ENCODE measurements around the gene ATP13A2. TPM values are rescaled to one million over a fixed set of nuclear protein-coding genes. Genes with fewer than 3 reads are reported as not detected.

ATP13A2 gene
- total RNA-seq, 2 experiments from 2014 or later: 30.7 to 32.0 TPM

DNA sequence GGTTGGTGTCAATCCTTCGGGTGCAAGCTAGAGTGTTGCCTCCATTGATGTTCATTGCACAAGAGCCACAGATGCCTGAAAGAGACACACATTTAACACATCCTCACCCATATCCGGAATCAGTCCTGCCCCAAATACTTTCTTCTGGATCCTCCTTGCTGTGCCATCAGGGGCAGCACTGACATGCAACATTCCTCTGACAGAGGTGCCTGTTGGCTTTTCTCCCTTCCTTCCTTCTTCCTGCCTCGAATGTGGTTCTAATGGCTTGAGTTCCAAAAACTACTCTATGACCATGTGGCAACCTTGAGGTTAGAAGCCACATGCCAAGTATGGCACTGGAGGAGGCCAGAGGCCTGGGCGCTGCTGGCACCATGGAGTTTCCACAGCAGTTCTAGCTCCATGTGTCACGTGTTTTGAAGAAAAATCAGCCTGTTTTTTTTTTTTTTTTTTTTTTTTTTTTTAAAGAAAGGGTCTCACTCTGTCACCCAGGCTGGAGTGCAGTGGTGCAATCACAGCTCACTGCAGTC, 17.0 kb upstream of the ATP13A2 start:
- Mint-ChIP-seq H3K36me3 (ENCODE audit: low read depth) (peaks cover 35% of the 10 kb centered on the region), H3K27me3 (no peaks in the 10 kb centered on the region), H3K4me1 (no peaks in the 10 kb centered on the region), H3K4me3 (no peak overlapping the region), H3K9me3 (ENCODE audit: low read depth) (no peaks in the 10 kb centered on the region), H3K27ac (no peak overlapping the region)
- ATAC-seq (no peak), DNase-seq (no peak)
- ChIA-PET CTCF (interaction anchor here (0.9 kb wide), 1 partner anchor 16 kb away, joined by 3 read pairs; no protein-coding TSS in a partner anchor), POLR2A (no interaction called here)
- intact Hi-C loops (cut with DNase I, micrococcal nuclease): no loop called here

DNA sequence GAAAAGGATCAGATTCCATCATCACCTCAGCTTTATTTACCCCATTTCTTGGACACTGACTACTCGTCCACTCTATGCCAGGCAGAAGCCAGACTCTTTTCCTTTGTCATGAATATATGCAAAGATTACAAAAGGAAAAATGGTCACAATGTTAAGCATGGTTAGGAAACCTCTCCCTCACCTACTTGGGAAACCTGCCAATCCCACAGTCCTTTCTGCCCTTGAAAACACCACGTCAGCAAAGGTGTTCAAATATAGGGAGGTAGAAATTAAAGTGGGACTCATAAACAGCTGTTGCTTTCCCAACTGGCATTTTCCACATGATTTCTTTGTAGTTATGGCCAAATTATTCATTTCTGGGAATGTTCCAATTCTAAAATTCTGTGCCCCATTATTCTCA, 16.2 kb upstream of the ATP13A2 start:
- ATAC-seq (no peak), DNase-seq (no peak)
- Mint-ChIP-seq H3K4me1 (no peaks in the 10 kb centered on the region), H3K4me3 (no peak overlapping the region), H3K27me3 (no peaks in the 10 kb centered on the region), H3K36me3 (ENCODE audit: low read depth) (peaks cover 30% of the 10 kb centered on the region), H3K27ac (no peak overlapping the region), H3K9me3 (ENCODE audit: low read depth) (no peaks in the 10 kb centered on the region)
- intact Hi-C loops (cut with DNase I, micrococcal nuclease): no loop called here
- ChIA-PET CTCF (interaction anchor here (0.9 kb wide), 1 partner anchor 17 kb away, joined by 3 read pairs; no protein-coding TSS in a partner anchor), POLR2A (no interaction called here)

DNA sequence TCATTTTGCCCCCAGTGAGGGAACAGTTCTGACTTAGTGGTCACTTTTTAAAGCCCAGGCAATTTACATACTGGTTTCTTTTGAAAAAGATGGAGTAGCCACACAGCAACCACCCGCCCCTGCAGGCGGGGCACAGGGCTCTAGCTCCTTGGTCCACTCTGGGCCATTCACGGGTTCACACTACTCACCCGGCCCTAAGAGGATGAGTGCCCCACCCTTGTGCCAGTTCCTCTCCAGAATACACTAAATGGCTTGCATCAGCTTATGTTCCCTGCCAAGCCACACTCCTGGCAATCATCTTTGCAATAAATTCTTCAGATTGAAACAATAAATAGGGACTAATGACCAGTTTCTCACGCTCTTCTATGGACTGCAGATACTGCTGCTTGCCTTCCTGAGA, 15.7 kb upstream of the ATP13A2 start:
- H3K9me3 Mint-ChIP-seq (ENCODE audit: low read depth): no peaks in the 10 kb centered on the region
- H3K36me3 Mint-ChIP-seq (ENCODE audit: low read depth): peaks cover 27% of the 10 kb centered on the region
- no peak overlapping the region for H3K27ac Mint-ChIP-seq
- no peaks in the 10 kb centered on the region for H3K4me1 Mint-ChIP-seq
- H3K27me3 Mint-ChIP-seq: no peaks in the 10 kb centered on the region
- ChIA-PET CTCF (interaction anchor here (0.6 kb wide), 1 partner anchor 18 kb away, joined by 3 read pairs; no protein-coding TSS in a partner anchor), POLR2A (no interaction called here)
- ATAC-seq (no peak), DNase-seq (no peak)
- intact Hi-C loops (cut with DNase I, micrococcal nuclease): no loop called here
- H3K4me3 Mint-ChIP-seq: no peak overlapping the region

DNA sequence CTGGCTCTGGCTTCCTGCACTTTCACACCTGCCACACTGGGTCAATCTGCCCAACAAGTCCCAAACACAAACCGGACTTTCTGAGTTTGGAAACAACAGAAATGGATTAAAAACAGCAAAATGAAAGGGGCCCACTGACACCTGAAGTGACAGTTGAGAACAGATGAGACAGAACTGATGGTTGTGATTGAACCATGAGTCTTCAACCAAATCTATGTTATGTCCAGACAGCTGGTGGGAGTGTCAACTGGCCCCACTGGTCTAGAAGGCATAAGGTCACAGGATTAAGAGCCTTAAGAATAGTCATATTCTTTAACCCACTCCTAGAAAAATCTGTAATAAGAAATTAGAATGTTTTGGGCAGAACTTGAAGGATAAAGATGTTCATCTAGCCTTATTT, 13.0 kb upstream of the ATP13A2 start:
- ATAC-seq: no peak
- intact Hi-C loops (cut with DNase I, micrococcal nuclease): no loop called here
- Mint-ChIP-seq H3K27me3 (no peaks in the 10 kb centered on the region), H3K4me1 (no peaks in the 10 kb centered on the region), H3K4me3 (no peak overlapping the region), H3K36me3 (ENCODE audit: low read depth) (peaks cover 29% of the 10 kb centered on the region), H3K9me3 (ENCODE audit: low read depth) (no peaks in the 10 kb centered on the region), H3K27ac (no peak overlapping the region)
- POLR2A ChIA-PET: no interaction called here
- CTCF ChIA-PET: interaction anchor here (1.0 to 2.6 kb wide), 2 partner anchors 12 to 21 kb away, joined by 5 to 10 read pairs; no protein-coding TSS in a partner anchor
- DNase-seq: no peak

GRCh38 chr1:17023573-17023972, 11.8 kb upstream of the ATP13A2 start:
- H3K4me1 Mint-ChIP-seq: peaks cover 8% of the 10 kb centered on the region
- no peak overlapping the region for H3K4me3 Mint-ChIP-seq
- no peaks in the 10 kb centered on the region for H3K27me3 Mint-ChIP-seq
- intact Hi-C loops (cut with DNase I, micrococcal nuclease): no loop called here
- DNase-seq (no peak), ATAC-seq (no peak)
- H3K27ac Mint-ChIP-seq: no peak overlapping the region
- ChIA-PET CTCF (interaction anchor here (0.7 to 2.6 kb wide), 5 partner anchors 10 to 115 kb away, joined by 3 to 10 read pairs (median 3); no protein-coding TSS in a partner anchor), POLR2A (no interaction called here)
- no peaks in the 10 kb centered on the region for H3K9me3 Mint-ChIP-seq (ENCODE audit: low read depth)
- H3K36me3 Mint-ChIP-seq (ENCODE audit: low read depth): peaks cover 33% of the 10 kb centered on the region

DNA sequence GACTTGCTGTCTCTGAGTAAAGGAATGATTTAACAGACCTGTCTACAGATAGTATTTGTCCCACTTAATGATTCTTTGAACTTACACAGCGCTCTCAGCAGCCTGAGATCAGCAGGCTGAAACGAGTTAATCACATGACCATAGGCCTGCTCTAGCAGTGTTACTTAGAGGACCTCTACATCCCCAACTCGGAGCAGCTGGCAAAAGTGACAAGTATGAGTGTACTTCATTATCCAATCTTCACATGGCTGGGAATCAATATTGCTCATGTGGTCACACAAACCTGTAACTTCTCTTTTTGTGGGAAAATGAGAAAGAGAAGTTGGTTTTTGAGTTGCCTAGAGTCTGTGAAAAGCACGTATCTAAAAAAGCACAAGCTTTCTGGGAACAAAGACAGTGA, 11.4 kb upstream of the ATP13A2 start:
- intact Hi-C loops (cut with DNase I, micrococcal nuclease): no loop called here
- H3K27ac Mint-ChIP-seq: no peak overlapping the region
- no peak for ATAC-seq

GRCh38 chr1:17021896-17022295, 10.2 kb upstream of the ATP13A2 start:
- H3K4me3 Mint-ChIP-seq: no peak overlapping the region
- peaks cover 8% of the 10 kb centered on the region for H3K4me1 Mint-ChIP-seq
- ATAC-seq (no peak), DNase-seq (no peak)
- H3K9me3 Mint-ChIP-seq (ENCODE audit: low read depth): no peaks in the 10 kb centered on the region
- ChIA-PET POLR2A (no interaction called here), CTCF (interaction anchor here (1.5 kb wide), 1 partner anchor 61 kb away, joined by 3 read pairs; no protein-coding TSS in a partner anchor)
- peak overlapping the region; percentile 4 for H3K27ac Mint-ChIP-seq
- no peaks in the 10 kb centered on the region for H3K27me3 Mint-ChIP-seq
- peaks cover 24% of the 10 kb centered on the region for H3K36me3 Mint-ChIP-seq (ENCODE audit: low read depth)
- intact Hi-C loops (cut with DNase I, micrococcal nuclease): no loop called here

More for the DNA sequence above, 11.4 kb upstream of the ATP13A2 start:
- Mint-ChIP-seq H3K27me3 (no peaks in the 10 kb centered on the region), H3K36me3 (ENCODE audit: low read depth) (peaks cover 32% of the 10 kb centered on the region), H3K4me1 (peaks cover 8% of the 10 kb centered on the region), H3K9me3 (ENCODE audit: low read depth) (no peaks in the 10 kb centered on the region), H3K4me3 (no peak overlapping the region)
- ChIA-PET POLR2A (interaction anchor here (0.6 kb wide), 1 partner anchor 140 kb away, joined by 3 read pairs; no protein-coding TSS in a partner anchor), CTCF (interaction anchor here (0.7 to 2.6 kb wide), 4 partner anchors 23 to 114 kb away, joined by 3 to 10 read pairs (median 3); no protein-coding TSS in a partner anchor)
- no peak for DNase-seq

- CTCF ChIA-PET: no interaction called here
- DNase-seq (no peak), ATAC-seq (no peak)
- Mint-ChIP-seq H3K4me3 (no peak overlapping the region), H3K27ac (peak overlapping the region; percentile 47), H3K36me3 (ENCODE audit: low read depth) (peaks cover 24% of the 10 kb centered on the region), H3K4me1 (peaks cover 8% of the 10 kb centered on the region), H3K9me3 (ENCODE audit: low read depth) (no peaks in the 10 kb centered on the region), H3K27me3 (no peaks in the 10 kb centered on the region)
- POLR2A ChIA-PET: no interaction called here
- intact Hi-C loops (cut with DNase I, micrococcal nuclease): no loop called here
Observed at GRCh38 chr1:17020502-17020901, 8.8 kb upstream of the ATP13A2 start.

GRCh38 chr1:17018849-17019248, 7.1 kb upstream of the ATP13A2 start:
- DNase-seq (no peak), ATAC-seq (no peak)
- ChIA-PET POLR2A (no interaction called here), CTCF (interaction anchor here (0.8 to 1.4 kb wide), 6 partner anchors 32 to 292 kb away, joined by 3 to 5 read pairs (median 3); no protein-coding TSS in a partner anchor)
- H3K9me3 Mint-ChIP-seq (ENCODE audit: low read depth): no peaks in the 10 kb centered on the region
- peak overlapping the region; percentile 69 for H3K27ac Mint-ChIP-seq
- H3K4me3 Mint-ChIP-seq: no peak overlapping the region
- peaks cover 8% of the 10 kb centered on the region for H3K4me1 Mint-ChIP-seq
- intact Hi-C loops (cut with DNase I, micrococcal nuclease): no loop called here
- H3K27me3 Mint-ChIP-seq: no peaks in the 10 kb centered on the region
- peaks cover 19% of the 10 kb centered on the region for H3K36me3 Mint-ChIP-seq (ENCODE audit: low read depth)

DNA sequence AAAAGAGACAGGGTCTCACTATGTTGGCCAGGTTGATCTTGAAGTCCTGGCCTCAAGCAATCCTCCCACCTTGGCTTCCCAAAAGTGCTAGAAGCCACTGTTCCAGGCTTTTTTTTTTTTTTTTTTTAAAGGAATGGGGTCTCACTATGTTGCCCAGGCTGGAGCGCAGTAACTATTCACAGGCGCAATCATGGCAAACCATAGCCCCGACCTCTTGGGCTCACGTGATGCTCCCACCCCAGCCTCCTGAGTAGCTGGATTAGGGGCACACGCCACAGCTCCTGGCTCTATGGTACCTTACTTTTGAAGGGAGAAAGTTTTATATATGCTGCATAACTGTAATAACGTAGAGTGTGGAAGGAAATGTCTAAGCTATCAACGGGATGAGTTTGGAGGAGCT, 5.7 kb upstream of the ATP13A2 start:
- DNase-seq: no peak
- CTCF ChIA-PET: no interaction called here
- no peak overlapping the region for H3K27ac Mint-ChIP-seq
- H3K4me1 Mint-ChIP-seq: peaks cover 8% of the 10 kb centered on the region
- H3K4me3 Mint-ChIP-seq: no peak overlapping the region
- no peaks in the 10 kb centered on the region for H3K9me3 Mint-ChIP-seq (ENCODE audit: low read depth)
- H3K27me3 Mint-ChIP-seq: no peaks in the 10 kb centered on the region
- POLR2A ChIA-PET: no interaction called here
- peaks cover 19% of the 10 kb centered on the region for H3K36me3 Mint-ChIP-seq (ENCODE audit: low read depth)
- ATAC-seq: no peak
- intact Hi-C loops (cut with DNase I, micrococcal nuclease): no loop called here

GRCh38 chr1:17016317-17016661, 4.6 kb upstream of the ATP13A2 start:
- no peak for DNase-seq
- CTCF ChIA-PET: no interaction called here
- H3K36me3 Mint-ChIP-seq (ENCODE audit: low read depth): peaks cover 19% of the 10 kb centered on the region
- no peak overlapping the region for H3K4me3 Mint-ChIP-seq
- no peak for ATAC-seq
- POLR2A ChIA-PET: no interaction called here
- H3K9me3 Mint-ChIP-seq (ENCODE audit: low read depth): no peaks in the 10 kb centered on the region
- H3K27me3 Mint-ChIP-seq: no peaks in the 10 kb centered on the region
- no peak overlapping the region for H3K27ac Mint-ChIP-seq
- H3K4me1 Mint-ChIP-seq: peaks cover 13% of the 10 kb centered on the region
- intact Hi-C loops (cut with DNase I, micrococcal nuclease): no loop called here

- peaks cover 24% of the 10 kb centered on the region for H3K4me1 Mint-ChIP-seq
- ATAC-seq (no peak), DNase-seq (no peak)
- no peak overlapping the region for H3K27ac Mint-ChIP-seq
- CTCF ChIA-PET: no interaction called here
- intact Hi-C loops (cut with DNase I, micrococcal nuclease): loop anchor here in 1 of 2 experiments (5.0 kb wide), 1 partner anchor 422 kb away; the partner anchor contains the start of gene RCC2
- no peak overlapping the region for H3K4me3 Mint-ChIP-seq
- H3K9me3 Mint-ChIP-seq (ENCODE audit: low read depth): no peaks in the 10 kb centered on the region
- POLR2A ChIA-PET: interaction anchor here (0.6 kb wide), 1 partner anchor 306 kb away, joined by 4 read pairs; no protein-coding TSS in a partner anchor
- H3K36me3 Mint-ChIP-seq (ENCODE audit: low read depth): peaks cover 14% of the 10 kb centered on the region
- H3K27me3 Mint-ChIP-seq: no peaks in the 10 kb centered on the region
Observed at GRCh38 chr1:17014671-17015567, 3.2 kb upstream of the ATP13A2 start.

All from activated CD4-positive, alpha-beta T cell treated with anti-CD3 and anti-CD28 coated beads for 36 hours (primary cell).